Activated naive CD4-positive, alpha-beta T cell treated with anti-CD3 and anti-CD28 coated beads, Interleukin-2, amount 50 U/mL, for 24 hours (primary cell): ENCODE measurements around the gene ITGA3.

Experiments used
- H3K27ac Mint-ChIP-seq: one replicate; pipeline ENCODE4 v1.8.0; 2021; ENCODE audit warnings: mild to moderate bottlenecking, mixed read lengths
- H3K27me3 Mint-ChIP-seq: one replicate; pipeline ENCODE4 v1.8.0; 2021; ENCODE audit warnings: mixed read lengths
- H3K36me3 Mint-ChIP-seq: one replicate; pipeline ENCODE4 v1.8.0; 2021; ENCODE audit warnings: mixed read lengths
- H3K4me1 Mint-ChIP-seq: one replicate; pipeline ENCODE4 v1.8.0; 2021; ENCODE audit warnings: mixed read lengths
- H3K4me3 Mint-ChIP-seq: one replicate; pipeline ENCODE4 v1.8.0; 2021; ENCODE audit warnings: mild to moderate bottlenecking, mixed read lengths
- H3K9me3 Mint-ChIP-seq: one replicate; pipeline ENCODE4 v1.8.0; 2021; ENCODE audit warnings: mixed read lengths

ITGA3 gene

DNA sequence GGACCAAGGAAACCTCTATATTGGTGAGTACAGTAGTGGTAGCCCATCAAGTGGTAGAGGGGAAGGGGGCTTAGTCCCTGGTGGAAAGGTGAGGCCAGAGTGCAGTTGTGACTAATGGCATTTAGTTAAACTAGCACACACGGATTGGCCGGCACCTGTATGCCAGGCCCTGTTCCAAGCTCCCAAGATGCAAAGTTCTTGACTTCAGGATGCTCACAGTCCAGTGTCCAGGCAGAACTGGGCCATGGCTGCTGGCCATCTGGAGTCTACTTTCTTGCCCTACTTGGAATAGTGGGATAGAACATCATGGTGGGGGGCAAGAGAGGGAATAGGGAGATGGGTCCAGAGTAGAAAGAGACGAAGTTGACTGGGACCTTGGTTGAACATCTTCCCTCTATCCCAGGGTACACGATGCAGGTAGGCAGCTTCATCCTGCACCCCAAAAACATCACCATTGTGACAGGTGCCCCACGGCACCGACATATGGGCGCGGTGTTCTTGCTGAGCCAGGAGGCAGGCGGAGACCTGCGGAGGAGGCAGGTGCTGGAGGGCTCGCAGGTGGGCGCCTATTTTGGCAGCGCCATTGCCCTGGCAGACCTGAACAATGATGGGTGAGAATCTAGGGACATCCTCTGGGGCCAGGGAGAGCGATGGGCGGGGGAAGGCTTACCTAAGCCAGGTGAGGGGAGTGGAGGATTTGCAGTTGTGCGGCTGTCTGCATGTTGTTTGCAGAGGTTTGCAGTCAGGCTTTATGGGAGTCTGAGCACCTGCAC is 15.2 kb downstream of the ITGA3 start:
- Mint-ChIP-seq H3K9me3 (no peaks in the 10 kb centered on the region), H3K27ac (no peak overlapping the region), H3K4me1 (no peaks in the 10 kb centered on the region), H3K36me3 (peaks cover 10% of the 10 kb centered on the region), H3K27me3 (no peaks in the 10 kb centered on the region), H3K4me3 (no peak overlapping the region)

- H3K4me1 Mint-ChIP-seq = no peaks in the 10 kb centered on the region
- H3K9me3 Mint-ChIP-seq = no peaks in the 10 kb centered on the region
- H3K27me3 Mint-ChIP-seq = no peaks in the 10 kb centered on the region
- no peak overlapping the region for H3K27ac Mint-ChIP-seq
- peaks cover 10% of the 10 kb centered on the region for H3K36me3 Mint-ChIP-seq
- no peak overlapping the region for H3K4me3 Mint-ChIP-seq
Observed at GRCh38 chr17:50071692-50072091, 15.8 kb downstream of the ITGA3 start.

DNA sequence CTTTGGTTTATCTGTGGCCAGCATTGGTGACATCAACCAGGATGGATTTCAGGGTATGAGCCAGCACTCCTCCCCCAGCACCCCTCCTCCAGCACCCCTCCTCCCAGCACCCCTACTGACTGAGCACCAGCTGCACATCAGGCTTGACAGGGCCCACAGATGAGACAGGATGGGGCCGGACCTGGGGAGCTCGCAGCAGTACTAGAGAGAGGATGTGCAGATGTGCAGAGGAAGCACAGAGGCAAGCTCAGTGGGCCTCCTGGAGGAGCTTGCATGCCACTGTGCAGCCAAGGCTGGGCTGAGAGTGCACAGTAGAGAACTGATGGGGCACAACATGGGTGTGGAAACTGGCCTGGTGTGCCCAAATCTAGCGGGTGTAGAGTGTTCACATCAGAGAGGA is 16.2 kb downstream of the ITGA3 start:
- H3K27ac Mint-ChIP-seq = no peak overlapping the region
- H3K36me3 Mint-ChIP-seq = peaks cover 10% of the 10 kb centered on the region
- H3K9me3 Mint-ChIP-seq = no peaks in the 10 kb centered on the region
- no peak overlapping the region for H3K4me3 Mint-ChIP-seq
- no peaks in the 10 kb centered on the region for H3K27me3 Mint-ChIP-seq
- no peaks in the 10 kb centered on the region for H3K4me1 Mint-ChIP-seq

DNA sequence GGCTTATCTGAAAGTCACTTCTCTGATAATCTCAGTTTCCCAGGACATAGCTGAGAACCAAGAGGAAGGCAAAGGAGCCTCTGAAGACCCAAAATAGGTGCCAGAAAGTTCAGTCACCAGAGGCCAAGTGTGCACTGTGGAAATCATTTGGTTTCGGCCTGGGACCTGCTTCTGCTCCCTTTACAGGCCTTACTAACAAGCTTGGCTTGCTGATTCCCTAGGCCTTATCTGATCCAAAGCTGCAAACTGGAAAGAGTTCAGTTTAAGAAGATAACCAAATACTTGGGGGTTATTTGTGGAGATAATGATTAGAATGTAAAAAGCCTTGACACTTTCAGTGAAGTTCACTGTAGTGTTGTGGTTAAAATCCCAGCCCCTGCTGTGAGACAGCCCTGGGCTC is 17.0 kb downstream of the ITGA3 start:
- peaks cover 11% of the 10 kb centered on the region for H3K36me3 Mint-ChIP-seq
- H3K4me3 Mint-ChIP-seq = no peak overlapping the region
- no peak overlapping the region for H3K27ac Mint-ChIP-seq
- no peaks in the 10 kb centered on the region for H3K4me1 Mint-ChIP-seq
- no peaks in the 10 kb centered on the region for H3K27me3 Mint-ChIP-seq
- no peaks in the 10 kb centered on the region for H3K9me3 Mint-ChIP-seq

- Mint-ChIP-seq H3K9me3 (no peaks in the 10 kb centered on the region), H3K36me3 (peaks cover 11% of the 10 kb centered on the region), H3K4me1 (no peaks in the 10 kb centered on the region), H3K4me3 (no peak overlapping the region), H3K27me3 (no peaks in the 10 kb centered on the region), H3K27ac (no peak overlapping the region)
Observed at GRCh38 chr17:50074227-50074626, 18.3 kb downstream of the ITGA3 start.

DNA sequence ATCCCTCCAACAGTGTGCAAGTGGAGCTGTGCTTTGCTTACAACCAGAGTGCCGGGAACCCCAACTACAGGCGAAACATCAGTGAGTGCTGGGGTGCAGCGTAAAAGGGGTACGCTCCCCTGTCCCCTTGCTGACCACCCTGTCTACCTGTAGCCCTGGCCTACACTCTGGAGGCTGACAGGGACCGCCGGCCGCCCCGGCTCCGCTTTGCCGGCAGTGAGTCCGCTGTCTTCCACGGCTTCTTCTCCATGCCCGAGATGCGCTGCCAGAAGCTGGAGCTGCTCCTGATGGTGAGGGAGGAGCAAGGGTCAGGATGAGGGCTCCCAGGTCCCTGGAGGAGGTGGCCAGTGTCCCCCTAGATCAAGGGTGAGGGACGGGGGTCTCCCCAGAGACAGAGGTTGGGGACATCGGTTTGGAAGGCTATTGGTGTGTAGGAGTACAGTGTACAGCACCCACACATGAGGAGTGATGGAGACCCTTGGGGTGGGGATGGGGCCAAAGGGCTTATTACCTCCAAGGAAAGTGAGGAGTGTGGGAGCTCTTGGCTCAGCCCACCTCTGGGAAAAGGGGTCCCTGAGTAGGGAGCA is 19.6 kb downstream of the ITGA3 start:
- Mint-ChIP-seq H3K27ac (no peak overlapping the region), H3K36me3 (peaks cover 11% of the 10 kb centered on the region), H3K4me1 (no peaks in the 10 kb centered on the region), H3K27me3 (no peaks in the 10 kb centered on the region), H3K9me3 (no peaks in the 10 kb centered on the region), H3K4me3 (no peak overlapping the region)

GRCh38 chr17:50076221-50076590 is 20.3 kb downstream of the ITGA3 start:
- Mint-ChIP-seq H3K27me3 (no peaks in the 10 kb centered on the region), H3K27ac (no peak overlapping the region), H3K36me3 (peaks cover 8% of the 10 kb centered on the region), H3K4me3 (no peak overlapping the region), H3K4me1 (no peaks in the 10 kb centered on the region), H3K9me3 (no peaks in the 10 kb centered on the region)

GRCh38 chr17:50076591-50077235 is 20.8 kb downstream of the ITGA3 start:
- Mint-ChIP-seq H3K9me3 (no peaks in the 10 kb centered on the region), H3K27ac (no peak overlapping the region), H3K36me3 (peaks cover 3% of the 10 kb centered on the region), H3K27me3 (no peaks in the 10 kb centered on the region), H3K4me1 (no peaks in the 10 kb centered on the region), H3K4me3 (no peak overlapping the region)

GRCh38 chr17:50078430-50078829 is 22.5 kb downstream of the ITGA3 start:
- peaks cover 1% of the 10 kb centered on the region for H3K36me3 Mint-ChIP-seq
- no peaks in the 10 kb centered on the region for H3K9me3 Mint-ChIP-seq
- H3K27me3 Mint-ChIP-seq = no peaks in the 10 kb centered on the region
- no peak overlapping the region for H3K4me3 Mint-ChIP-seq
- no peak overlapping the region for H3K27ac Mint-ChIP-seq
- H3K4me1 Mint-ChIP-seq = no peaks in the 10 kb centered on the region

- no peak overlapping the region for H3K4me3 Mint-ChIP-seq
- H3K9me3 Mint-ChIP-seq = no peaks in the 10 kb centered on the region
- peaks cover 1% of the 10 kb centered on the region for H3K36me3 Mint-ChIP-seq
- H3K4me1 Mint-ChIP-seq = no peaks in the 10 kb centered on the region
- no peaks in the 10 kb centered on the region for H3K27me3 Mint-ChIP-seq
- H3K27ac Mint-ChIP-seq = no peak overlapping the region
Observed at GRCh38 chr17:50079334-50080095, 23.6 kb downstream of the ITGA3 start.

DNA sequence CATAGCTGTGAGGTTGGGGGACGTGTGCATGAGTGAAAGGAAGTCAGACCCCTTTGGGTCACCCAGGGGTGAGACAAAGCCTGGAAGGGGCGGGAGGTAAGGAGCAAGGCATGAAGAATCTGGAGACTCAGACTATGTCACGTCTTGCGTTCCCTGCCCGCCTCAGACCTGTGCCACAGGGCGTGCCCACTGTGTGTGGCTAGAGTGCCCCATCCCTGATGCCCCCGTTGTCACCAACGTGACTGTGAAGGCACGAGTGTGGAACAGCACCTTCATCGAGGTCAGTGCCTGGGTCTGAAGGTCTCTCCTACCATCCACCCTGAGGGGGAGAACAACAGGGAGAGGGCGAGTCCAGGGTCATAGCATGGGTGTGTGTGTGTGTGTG is 24.2 kb downstream of the ITGA3 start:
- no peaks in the 10 kb centered on the region for H3K27me3 Mint-ChIP-seq
- no peak overlapping the region for H3K27ac Mint-ChIP-seq
- H3K36me3 Mint-ChIP-seq = peaks cover 1% of the 10 kb centered on the region
- H3K4me3 Mint-ChIP-seq = no peak overlapping the region
- no peaks in the 10 kb centered on the region for H3K9me3 Mint-ChIP-seq
- H3K4me1 Mint-ChIP-seq = no peaks in the 10 kb centered on the region

DNA sequence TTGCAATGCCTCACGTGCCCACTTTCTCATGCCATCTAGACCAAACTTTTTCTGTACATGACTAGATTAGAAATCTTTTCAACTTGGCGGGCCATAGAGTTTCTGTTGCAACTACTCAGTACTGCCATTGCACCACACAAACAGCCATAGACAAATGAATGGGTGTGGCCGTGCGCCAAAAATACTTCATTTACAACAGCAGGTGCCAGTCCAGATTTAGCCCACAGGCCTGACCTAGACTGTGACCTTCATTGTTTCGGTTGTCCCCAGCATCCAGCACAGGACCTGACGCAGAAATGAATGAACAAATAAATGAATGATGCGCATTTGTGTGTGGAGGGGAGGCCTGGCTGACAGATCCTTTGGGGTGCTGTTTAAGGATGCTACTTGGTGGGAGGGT is 24.9 kb downstream of the ITGA3 start:
- H3K36me3 Mint-ChIP-seq = peaks cover 1% of the 10 kb centered on the region
- no peaks in the 10 kb centered on the region for H3K9me3 Mint-ChIP-seq
- H3K4me3 Mint-ChIP-seq = no peak overlapping the region
- no peaks in the 10 kb centered on the region for H3K4me1 Mint-ChIP-seq
- no peak overlapping the region for H3K27ac Mint-ChIP-seq
- H3K27me3 Mint-ChIP-seq = no peaks in the 10 kb centered on the region

- Mint-ChIP-seq H3K36me3 (peaks cover 1% of the 10 kb centered on the region), H3K4me3 (no peak overlapping the region), H3K27ac (no peak overlapping the region), H3K4me1 (no peaks in the 10 kb centered on the region), H3K27me3 (no peaks in the 10 kb centered on the region), H3K9me3 (no peaks in the 10 kb centered on the region)
Observed at GRCh38 chr17:50081757-50082156, 25.8 kb downstream of the ITGA3 start.

GRCh38 chr17:50087246-50087911 is 31.5 kb downstream of the ITGA3 start:
- no peaks in the 10 kb centered on the region for H3K36me3 Mint-ChIP-seq
- no peaks in the 10 kb centered on the region for H3K9me3 Mint-ChIP-seq
- H3K4me3 Mint-ChIP-seq = no peak overlapping the region
- H3K27ac Mint-ChIP-seq = no peak overlapping the region
- no peaks in the 10 kb centered on the region for H3K4me1 Mint-ChIP-seq
- no peaks in the 10 kb centered on the region for H3K27me3 Mint-ChIP-seq

- Mint-ChIP-seq H3K36me3 (no peaks in the 10 kb centered on the region), H3K9me3 (no peaks in the 10 kb centered on the region), H3K27me3 (no peaks in the 10 kb centered on the region), H3K4me1 (no peaks in the 10 kb centered on the region), H3K4me3 (no peak overlapping the region), H3K27ac (no peak overlapping the region)
Observed at GRCh38 chr17:50087912-50088405, 32.0 kb downstream of the ITGA3 start.
